ENCODE results near the gene TET3. TPM values are rescaled to one million over a fixed set of nuclear protein-coding genes. Genes with fewer than 3 reads are reported as not detected.

The TET3 gene
- total RNA-seq, 1 donor from 2014 or later, result 23.6 TPM

DNA sequence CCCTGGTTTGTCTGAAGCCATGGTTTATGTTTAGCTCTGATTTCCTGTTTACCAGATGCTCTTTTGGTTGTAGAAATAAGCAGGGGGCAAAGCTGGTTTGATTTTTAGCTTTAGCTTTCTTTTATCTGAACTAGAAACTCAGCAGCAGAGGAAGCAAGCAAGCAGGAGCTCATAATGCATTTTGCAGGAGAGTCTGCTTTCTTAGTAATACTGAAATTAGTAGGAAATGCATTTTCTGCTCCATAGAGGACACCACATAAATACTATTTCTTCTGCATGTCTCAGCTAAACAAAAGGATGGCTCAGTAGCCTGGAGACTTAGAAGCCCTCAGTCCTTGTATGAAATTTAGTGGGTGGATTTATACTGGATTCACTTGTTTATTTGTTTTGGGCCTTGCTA lies 34.9 kb upstream of the TET3 start:
- DNase-seq (ENCODE audit: low spot score), result no peak
- Mint-ChIP-seq H3K9me3 (no peaks in the 10 kb centered on the region), H3K27me3 (ENCODE audit: low read depth) (no peaks in the 10 kb centered on the region), H3K36me3 (ENCODE audit: low read depth) (peaks cover 76% of the 10 kb centered on the region), H3K4me3 (ENCODE audit: low read depth) (no peak overlapping the region), H3K4me1 (ENCODE audit: low read depth) (peaks cover 69% of the 10 kb centered on the region), H3K27ac (no peak overlapping the region)
- intact Hi-C loops (cut with micrococcal nuclease), result no loop called here

DNA sequence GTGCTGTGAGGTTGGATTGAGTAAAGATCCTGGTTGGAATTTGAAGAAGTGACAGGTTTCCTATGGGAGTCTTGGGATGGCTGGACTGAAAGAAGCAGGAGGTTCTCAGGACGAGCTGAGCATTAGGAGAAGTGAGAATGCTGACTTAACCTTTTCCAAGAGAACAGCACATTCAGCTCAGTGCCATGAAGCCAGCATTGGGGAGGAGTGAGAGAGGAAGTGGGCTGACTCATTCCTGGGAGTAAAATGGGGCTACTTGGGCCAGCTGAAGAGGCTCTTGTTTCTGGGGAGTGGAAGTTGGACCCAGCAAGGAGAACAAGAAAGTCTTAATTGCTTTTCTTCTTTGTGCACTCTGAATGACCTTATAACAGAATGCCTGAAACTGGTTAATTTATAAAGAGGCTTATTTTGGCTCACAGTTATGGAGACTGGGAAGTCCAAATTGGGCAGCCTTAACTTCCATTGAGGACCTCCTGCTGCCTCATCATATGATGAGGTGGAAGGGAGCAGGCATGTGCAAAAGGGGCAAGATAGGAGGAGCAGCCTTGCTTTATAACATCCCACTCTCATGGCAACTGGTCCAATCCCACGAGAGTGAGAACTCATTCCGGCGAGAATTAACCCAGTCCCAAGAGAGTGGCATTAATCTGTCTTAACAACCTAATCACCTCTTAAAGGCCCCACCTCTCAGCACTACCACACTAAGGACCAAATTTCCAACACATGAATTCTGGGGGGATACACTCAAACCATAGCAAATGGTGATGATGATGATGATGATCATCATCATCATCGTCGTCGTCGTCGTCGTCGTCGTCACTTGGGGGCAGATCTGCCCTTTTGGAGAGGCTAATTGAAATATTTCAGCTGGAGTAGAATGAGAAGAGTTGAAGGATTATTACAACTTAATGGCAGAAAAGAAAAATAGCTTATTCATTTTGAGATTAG lies 31.9 kb upstream of the TET3 start:
- Mint-ChIP-seq H3K4me3 (ENCODE audit: low read depth) (no peak overlapping the region), H3K27ac (peak overlapping the region; percentile 22)

DNA sequence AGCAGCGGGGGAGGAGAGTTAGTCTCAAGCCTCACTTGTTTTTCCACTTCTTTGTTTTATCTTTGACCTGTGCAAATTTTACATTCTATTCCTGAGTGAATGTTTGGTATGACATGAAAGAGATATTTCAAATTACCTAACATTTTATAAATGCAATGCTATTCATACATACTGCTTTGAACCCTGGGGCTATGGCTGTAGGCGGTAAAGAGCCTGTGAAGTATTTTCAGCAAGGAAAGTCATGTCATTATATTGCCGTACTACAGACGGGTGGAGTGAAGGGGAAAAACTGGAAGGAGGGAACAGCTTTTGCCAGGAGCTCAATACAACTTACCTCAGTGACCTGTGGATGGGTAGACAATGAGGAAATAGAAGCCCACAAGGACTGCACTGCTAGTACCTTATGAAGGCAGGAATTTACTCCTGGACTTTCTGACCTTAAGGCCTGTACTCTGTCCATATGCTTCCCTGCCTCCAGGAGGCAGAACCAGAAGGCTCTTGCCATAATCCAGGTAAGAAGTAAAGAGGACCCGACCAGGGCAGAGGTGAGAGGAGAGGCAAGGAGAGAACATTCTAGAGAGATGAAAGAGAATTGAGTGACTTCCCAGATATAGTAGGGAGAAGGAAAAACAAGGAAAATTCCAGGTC lies 28.4 kb upstream of the TET3 start:
- intact Hi-C loops (cut with micrococcal nuclease), result no loop called here
- DNase-seq (ENCODE audit: low spot score), result no peak
- no peak overlapping the region for H3K4me3 Mint-ChIP-seq (ENCODE audit: low read depth)
- H3K27ac Mint-ChIP-seq, result no peak overlapping the region
- no peaks in the 10 kb centered on the region for H3K9me3 Mint-ChIP-seq
- H3K36me3 Mint-ChIP-seq (ENCODE audit: low read depth), result peaks cover 75% of the 10 kb centered on the region
- peaks cover 33% of the 10 kb centered on the region for H3K4me1 Mint-ChIP-seq (ENCODE audit: low read depth)
- H3K27me3 Mint-ChIP-seq (ENCODE audit: low read depth), result no peaks in the 10 kb centered on the region

More for the DNA sequence above, 31.9 kb upstream of the TET3 start:
- no peaks in the 10 kb centered on the region for H3K9me3 Mint-ChIP-seq
- intact Hi-C loops (cut with micrococcal nuclease), result no loop called here
- H3K27me3 Mint-ChIP-seq (ENCODE audit: low read depth), result no peaks in the 10 kb centered on the region
- DNase-seq (ENCODE audit: low spot score), result no peak
- H3K4me1 Mint-ChIP-seq (ENCODE audit: low read depth), result peaks cover 58% of the 10 kb centered on the region
- peaks cover 74% of the 10 kb centered on the region for H3K36me3 Mint-ChIP-seq (ENCODE audit: low read depth)

DNA sequence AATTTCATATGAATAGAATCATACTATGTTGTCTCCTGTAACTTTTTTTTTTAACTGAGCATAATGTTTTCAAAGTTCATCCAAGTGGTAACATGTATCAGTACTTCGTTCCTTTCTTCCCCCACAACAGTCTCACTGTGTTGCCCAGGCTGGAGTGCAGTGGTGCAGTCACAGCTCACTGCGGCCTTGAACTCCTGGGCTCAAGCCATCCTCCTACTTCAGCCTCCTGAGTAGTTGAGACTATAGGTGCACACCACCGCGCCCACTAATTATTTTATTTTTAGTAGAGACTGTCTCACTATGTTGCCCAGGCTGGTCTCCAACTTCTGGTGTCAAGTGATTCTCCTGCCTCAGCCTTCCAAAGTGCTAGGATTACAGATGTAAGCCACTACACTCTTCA lies 23.4 kb upstream of the TET3 start:
- H3K9me3 Mint-ChIP-seq, result peaks cover 7% of the 10 kb centered on the region
- peaks cover 46% of the 10 kb centered on the region for H3K4me1 Mint-ChIP-seq (ENCODE audit: low read depth)
- no peak for DNase-seq (ENCODE audit: low spot score)

GRCh38 chr2:73961823-73962615 lies 22.7 kb upstream of the TET3 start:
- DNase-seq (ENCODE audit: low spot score), result no peak
- Mint-ChIP-seq H3K27ac (no peak overlapping the region), H3K4me3 (ENCODE audit: low read depth) (no peak overlapping the region), H3K4me1 (ENCODE audit: low read depth) (peaks cover 44% of the 10 kb centered on the region), H3K36me3 (ENCODE audit: low read depth) (peaks cover 47% of the 10 kb centered on the region), H3K9me3 (peaks cover 7% of the 10 kb centered on the region), H3K27me3 (ENCODE audit: low read depth) (no peaks in the 10 kb centered on the region)
- intact Hi-C loops (cut with micrococcal nuclease), result loop anchor here (2.0 to 5.0 kb wide), 3 partner anchors 17 to 40 kb away; no protein-coding TSS in a partner anchor

More for the DNA sequence above, 23.4 kb upstream of the TET3 start:
- intact Hi-C loops (cut with micrococcal nuclease), result loop anchor here (5.0 kb wide), 1 partner anchor 41 kb away; no protein-coding TSS in a partner anchor
- Mint-ChIP-seq H3K27me3 (ENCODE audit: low read depth) (no peaks in the 10 kb centered on the region), H3K4me3 (ENCODE audit: low read depth) (no peak overlapping the region), H3K36me3 (ENCODE audit: low read depth) (peaks cover 55% of the 10 kb centered on the region), H3K27ac (no peak overlapping the region)

DNA sequence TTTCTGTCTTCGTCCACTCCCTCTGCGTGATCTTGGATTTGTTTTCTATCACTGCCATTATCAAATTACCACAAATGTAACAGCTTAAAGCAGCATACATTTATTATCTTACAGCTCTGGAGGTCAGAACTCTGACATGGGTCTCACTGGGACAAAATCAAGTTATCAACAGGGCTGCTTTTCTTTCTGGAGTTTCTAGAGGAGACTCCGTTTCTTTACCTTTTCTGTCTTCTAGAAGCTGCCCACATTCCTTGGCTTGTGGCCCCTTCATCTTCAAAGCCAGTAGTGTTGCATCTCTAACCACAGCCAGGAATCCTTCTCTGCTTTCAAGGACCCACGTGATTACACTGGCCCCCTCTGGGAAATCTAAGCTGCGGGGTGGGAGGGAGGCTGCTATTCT lies 21.9 kb upstream of the TET3 start:
- no peak for DNase-seq (ENCODE audit: low spot score)
- Mint-ChIP-seq H3K9me3 (peaks cover 7% of the 10 kb centered on the region), H3K36me3 (ENCODE audit: low read depth) (peaks cover 43% of the 10 kb centered on the region), H3K27me3 (ENCODE audit: low read depth) (no peaks in the 10 kb centered on the region), H3K27ac (peak overlapping the region; percentile 42), H3K4me1 (ENCODE audit: low read depth) (peaks cover 42% of the 10 kb centered on the region), H3K4me3 (ENCODE audit: low read depth) (no peak overlapping the region)
- intact Hi-C loops (cut with micrococcal nuclease), result loop anchor here (1.0 to 5.0 kb wide), 4 partner anchors 18 to 40 kb away; no protein-coding TSS in a partner anchor

- Mint-ChIP-seq H3K27ac (peak overlapping the region; percentile 88), H3K36me3 (ENCODE audit: low read depth) (peaks cover 36% of the 10 kb centered on the region), H3K9me3 (peaks cover 7% of the 10 kb centered on the region), H3K4me1 (ENCODE audit: low read depth) (peaks cover 43% of the 10 kb centered on the region), H3K27me3 (ENCODE audit: low read depth) (no peaks in the 10 kb centered on the region), H3K4me3 (ENCODE audit: low read depth) (peak overlapping the region; percentile 27)
- intact Hi-C loops (cut with micrococcal nuclease), result loop anchor here (1.0 to 5.0 kb wide), 6 partner anchors 15 to 39 kb away; no protein-coding TSS in a partner anchor
- DNase-seq (ENCODE audit: low spot score), result peak; percentile 20
These were observed 21.2 kb upstream of the TET3 start for GRCh38 chr2:73963385-73964120.

GRCh38 chr2:73964223-73964622 lies 20.5 kb upstream of the TET3 start:
- Mint-ChIP-seq H3K27me3 (ENCODE audit: low read depth) (no peaks in the 10 kb centered on the region), H3K27ac (peak overlapping the region; percentile 88), H3K9me3 (peaks cover 7% of the 10 kb centered on the region), H3K4me1 (ENCODE audit: low read depth) (peaks cover 42% of the 10 kb centered on the region), H3K4me3 (ENCODE audit: low read depth) (peak overlapping the region; percentile 27), H3K36me3 (ENCODE audit: low read depth) (peaks cover 29% of the 10 kb centered on the region)
- no peak for DNase-seq (ENCODE audit: low spot score)
- intact Hi-C loops (cut with micrococcal nuclease), result loop anchor here (2.0 to 5.0 kb wide), 3 partner anchors 15 to 38 kb away; no protein-coding TSS in a partner anchor

- H3K27ac Mint-ChIP-seq, result peak overlapping the region; percentile 88
- peaks cover 50% of the 10 kb centered on the region for H3K4me1 Mint-ChIP-seq (ENCODE audit: low read depth)
- H3K4me3 Mint-ChIP-seq (ENCODE audit: low read depth), result no peak overlapping the region
- DNase-seq (ENCODE audit: low spot score), result no peak
- peaks cover 7% of the 10 kb centered on the region for H3K9me3 Mint-ChIP-seq
- H3K27me3 Mint-ChIP-seq (ENCODE audit: low read depth), result no peaks in the 10 kb centered on the region
- intact Hi-C loops (cut with micrococcal nuclease), result loop anchor here (2.0 kb wide), 2 partner anchors 14 to 26 kb away; no protein-coding TSS in a partner anchor
- peaks cover 22% of the 10 kb centered on the region for H3K36me3 Mint-ChIP-seq (ENCODE audit: low read depth)
These were observed 19.7 kb upstream of the TET3 start for GRCh38 chr2:73965053-73965452.

DNA sequence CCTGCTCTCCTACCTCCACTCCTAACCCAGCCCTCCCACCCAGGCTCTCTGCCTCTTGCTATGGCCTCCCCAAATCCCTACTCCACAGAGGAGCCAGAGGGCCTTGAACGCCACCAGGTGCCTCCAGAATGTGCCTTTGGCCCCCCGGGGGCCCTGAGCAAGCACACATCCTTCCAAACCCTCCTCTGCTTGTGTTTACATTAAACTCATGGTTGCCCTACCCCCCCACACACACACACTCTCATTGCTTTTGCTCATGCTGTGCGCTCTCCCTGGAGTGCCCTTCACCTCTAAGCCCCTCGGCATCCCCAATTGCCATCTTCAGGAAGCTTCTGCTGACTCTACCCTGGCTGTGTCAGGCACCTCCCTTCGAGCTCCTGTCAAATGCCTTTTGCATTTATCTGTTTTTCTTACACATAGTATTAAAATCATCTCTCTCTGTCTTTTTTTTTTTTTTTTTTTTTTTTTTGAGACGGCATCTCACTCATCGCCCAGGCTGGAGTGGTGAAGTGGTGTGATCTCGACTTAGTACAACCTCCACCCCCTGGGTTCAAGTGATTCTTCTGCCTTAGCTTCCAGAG lies 16.3 kb upstream of the TET3 start:
- H3K27me3 Mint-ChIP-seq (ENCODE audit: low read depth), result no peaks in the 10 kb centered on the region
- DNase-seq (ENCODE audit: low spot score), result no peak
- H3K4me1 Mint-ChIP-seq (ENCODE audit: low read depth), result peaks cover 70% of the 10 kb centered on the region
- peaks cover 4% of the 10 kb centered on the region for H3K36me3 Mint-ChIP-seq (ENCODE audit: low read depth)
- H3K4me3 Mint-ChIP-seq (ENCODE audit: low read depth), result no peak overlapping the region
- H3K9me3 Mint-ChIP-seq, result no peaks in the 10 kb centered on the region
- H3K27ac Mint-ChIP-seq, result no peak overlapping the region
- intact Hi-C loops (cut with micrococcal nuclease), result no loop called here

GRCh38 chr2:73969356-73969755 lies 15.4 kb upstream of the TET3 start:
- H3K4me1 Mint-ChIP-seq (ENCODE audit: low read depth), result peaks cover 64% of the 10 kb centered on the region
- intact Hi-C loops (cut with micrococcal nuclease), result no loop called here
- H3K36me3 Mint-ChIP-seq (ENCODE audit: low read depth), result peaks cover 3% of the 10 kb centered on the region
- DNase-seq (ENCODE audit: low spot score), result no peak
- H3K4me3 Mint-ChIP-seq (ENCODE audit: low read depth), result no peak overlapping the region
- no peaks in the 10 kb centered on the region for H3K27me3 Mint-ChIP-seq (ENCODE audit: low read depth)
- H3K9me3 Mint-ChIP-seq, result no peaks in the 10 kb centered on the region
- H3K27ac Mint-ChIP-seq, result no peak overlapping the region

All from activated T-helper 2 cell treated with anti-CD3 and anti-CD28 coated beads, Interferon-gamma antibody, Interleukin-2, Interleukin-4, amounts not matched to agents 10 μg/mL and 5 μg/mL and 100 μg/mL, durations not matched to agents 14 hours and 24 hours and 36 hours (primary cell).